HAP-1 (cell line): ENCODE data around the gene MYRIP.
A peak's percentile ranks its signal among the peaks of the same experiment; 100 is the strongest.

Experiments used
- DNase-seq, 2 experiments: peaks; one replicate each; pipeline ENCODE4 v3.0.0-alpha.2; 2016 to 2020; ENCODE audit warnings: low spot score in 2 of 2
- H3K27me3 ChIP-seq: fragments of 250-450 bp; sonication (Bioruptor Pico); 2 replicates; pipeline ENCODE4 v1.5.1; 2020; ENCODE audit warnings: low read depth, mild to moderate bottlenecking, moderate library complexity
- H3K36me3 ChIP-seq: fragments of 250-450 bp; sonication (Bioruptor Pico); replicated peaks from 2 replicates; pipeline ENCODE4 v1.5.1; 2020; ENCODE audit warnings: mild to moderate bottlenecking
- H3K4me1 ChIP-seq: fragments of 250-450 bp; sonication (Bioruptor Pico); 2 replicates; pipeline ENCODE4 v1.5.1; 2020; ENCODE audit warnings: mild to moderate bottlenecking
- H3K4me3 ChIP-seq: fragments of 250-450 bp; sonication (Bioruptor Pico); 2 replicates; pipeline ENCODE4 v1.5.1; 2020; ENCODE audit warnings: mild to moderate bottlenecking, moderate library complexity
- H3K9me3 ChIP-seq: fragments of 250-450 bp; sonication (Bioruptor Pico); 2 replicates; pipeline ENCODE4 v1.5.1; 2020; ENCODE audit warnings: mild to moderate bottlenecking, moderate library complexity
- in situ Hi-C: fragments of 300-500 bp; cut with MboI; formaldehyde crosslinking; loops from 3 replicates; pipeline ENCODE4 v1.14.3; 2020; ENCODE audit warnings: low sequenced_read_pairs, inconsistent platforms, mixed read lengths

MYRIP gene

DNA sequence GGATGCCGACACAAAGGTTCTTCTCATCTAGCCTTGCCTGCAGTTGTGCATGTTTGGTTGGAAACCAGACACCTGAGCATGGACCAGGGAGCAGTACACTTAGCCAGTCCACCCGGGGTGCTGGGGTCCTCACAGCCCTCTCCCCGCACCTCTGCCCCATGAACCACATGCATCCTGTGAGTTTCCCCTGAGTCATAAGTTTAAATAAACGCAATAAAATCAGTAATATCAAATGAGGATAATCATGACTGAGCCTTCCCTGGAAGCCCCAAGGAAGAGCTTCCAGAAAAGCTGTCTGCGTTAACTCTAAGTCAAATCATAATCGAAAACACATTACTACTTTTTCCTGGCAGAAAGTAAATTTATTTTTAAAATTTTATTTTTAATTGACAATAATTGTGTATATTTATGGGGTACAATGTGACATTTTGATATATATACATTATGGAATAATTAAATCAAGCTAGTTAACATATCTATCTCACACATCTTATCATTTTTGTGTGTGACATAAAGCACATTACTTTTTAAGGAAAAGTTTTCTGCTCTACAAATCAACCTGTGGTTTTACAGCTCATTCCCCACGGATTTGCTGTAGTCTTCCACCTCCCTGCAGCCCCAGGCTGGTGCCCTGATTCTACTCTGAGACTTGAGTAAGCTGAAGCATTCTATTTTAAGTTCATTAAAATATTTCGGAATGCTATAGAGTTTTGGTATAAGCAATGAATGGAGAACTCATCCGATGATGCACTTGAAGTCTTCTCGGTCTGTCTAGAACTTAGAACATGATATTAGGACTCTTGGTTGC lies 334.1 kb downstream of the MYRIP start:
- no peaks in the 10 kb centered on the region for H3K4me1 ChIP-seq
- in situ Hi-C loops = no loop called here
- H3K4me3 ChIP-seq = no peak overlapping the region
- no peaks in the 10 kb centered on the region for H3K9me3 ChIP-seq
- H3K27me3 ChIP-seq = no peaks in the 10 kb centered on the region
- no peaks in the 10 kb centered on the region for H3K36me3 ChIP-seq
- no peak for DNase-seq

DNA sequence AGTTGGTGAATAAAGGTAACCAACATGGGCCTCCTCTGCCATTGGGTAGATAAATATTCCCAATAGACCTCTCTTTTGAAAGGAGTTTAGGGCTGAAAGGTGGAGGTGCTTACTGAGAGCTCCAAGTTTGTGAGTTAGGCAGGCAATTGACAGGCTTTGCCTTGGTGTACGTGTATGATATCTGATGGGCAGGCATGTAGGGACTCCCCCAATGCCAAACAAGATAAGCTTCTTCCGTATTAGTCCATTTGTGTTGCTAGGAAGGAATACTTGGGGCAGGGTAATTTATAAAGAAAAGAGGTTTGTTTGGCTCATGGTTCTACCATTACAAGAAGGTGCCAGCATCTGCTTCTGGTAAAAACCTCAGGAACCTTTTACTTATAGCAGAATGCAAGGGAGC lies 339.4 kb downstream of the MYRIP start:
- no peak for DNase-seq
- Histone ChIP-seq H3K4me3 (no peak overlapping the region), H3K27me3 (no peaks in the 10 kb centered on the region), H3K9me3 (no peaks in the 10 kb centered on the region), H3K36me3 (no peaks in the 10 kb centered on the region), H3K4me1 (no peaks in the 10 kb centered on the region)
- in situ Hi-C loops = no loop called here

DNA sequence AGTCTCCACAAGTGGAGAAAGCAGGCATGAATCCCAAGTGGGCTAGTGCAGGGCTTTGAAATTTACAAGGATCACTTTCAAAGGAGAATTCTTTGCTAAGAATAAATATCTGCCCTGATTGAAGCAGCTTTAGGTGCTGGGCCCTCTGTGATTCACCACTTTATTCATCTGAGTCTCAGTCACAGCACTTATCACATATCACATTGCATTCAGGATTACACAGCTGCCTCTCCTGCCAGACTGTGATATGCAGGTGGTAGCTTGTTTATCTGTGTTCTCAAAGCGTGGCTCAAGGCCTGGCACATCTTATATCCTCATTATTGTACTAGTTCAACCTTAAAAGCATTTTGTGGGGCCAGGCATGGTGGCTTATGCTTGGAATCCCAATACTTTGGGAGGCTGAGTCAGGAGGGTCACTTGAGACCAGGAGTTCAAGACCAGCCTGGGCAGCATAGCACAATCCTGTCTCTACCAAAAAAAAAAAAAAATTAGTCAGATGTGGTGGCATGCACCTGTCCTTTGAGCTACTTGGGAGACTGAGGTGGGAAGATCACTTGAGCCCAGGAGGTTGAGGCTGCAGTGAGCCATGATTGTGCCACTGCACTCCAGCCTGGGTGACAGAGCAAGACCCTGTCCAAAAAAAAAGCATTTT lies 343.2 kb downstream of the MYRIP start:
- Histone ChIP-seq H3K36me3 (no peaks in the 10 kb centered on the region), H3K4me3 (no peak overlapping the region), H3K27me3 (no peaks in the 10 kb centered on the region), H3K4me1 (no peaks in the 10 kb centered on the region), H3K9me3 (no peaks in the 10 kb centered on the region)
- no peak for DNase-seq
- in situ Hi-C loops = no loop called here

DNA sequence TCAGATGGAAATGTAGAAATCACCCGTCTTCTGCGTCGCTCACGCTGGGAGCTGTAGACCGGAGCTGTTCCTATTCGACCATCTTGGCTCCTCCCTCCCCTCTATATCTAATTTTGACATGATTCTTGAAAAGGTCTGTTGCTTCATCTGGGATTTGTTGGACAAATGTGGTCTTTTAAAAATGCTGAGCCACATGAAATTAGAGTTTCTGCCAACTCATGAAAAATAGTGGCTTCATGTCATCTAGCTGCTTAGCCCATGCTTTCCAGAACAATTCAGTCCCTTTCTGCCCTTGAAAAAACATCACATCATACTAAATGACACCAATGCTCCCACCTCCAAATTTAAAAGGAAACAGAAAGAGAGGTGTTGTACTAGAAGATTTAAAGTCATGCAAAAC lies 351.5 kb downstream of the MYRIP start:
- DNase-seq = no peak
- Histone ChIP-seq H3K36me3 (no peaks in the 10 kb centered on the region), H3K4me1 (no peaks in the 10 kb centered on the region), H3K27me3 (no peaks in the 10 kb centered on the region), H3K4me3 (no peak overlapping the region), H3K9me3 (no peaks in the 10 kb centered on the region)
- in situ Hi-C loops = no loop called here

DNA sequence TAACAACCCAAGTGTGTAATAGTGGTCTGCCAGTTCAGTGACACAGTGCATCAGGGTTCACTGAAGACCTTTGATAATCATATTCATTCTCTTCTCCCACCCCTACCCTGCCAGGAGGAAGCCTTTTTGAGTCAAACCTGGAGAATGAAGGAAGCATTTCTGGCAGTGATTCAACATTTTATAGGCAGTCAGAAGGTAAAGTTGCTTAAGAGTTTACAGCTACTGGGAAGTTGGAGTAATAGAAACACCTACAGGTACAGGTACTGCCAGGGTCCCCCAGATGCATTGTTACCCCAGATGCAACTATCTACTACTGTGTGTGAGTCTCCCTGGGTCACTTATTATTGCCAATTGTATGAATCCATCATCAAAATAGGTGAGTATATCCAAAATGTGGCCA lies 353.2 kb downstream of the MYRIP start:
- Histone ChIP-seq H3K9me3 (no peaks in the 10 kb centered on the region), H3K36me3 (no peaks in the 10 kb centered on the region), H3K27me3 (no peaks in the 10 kb centered on the region), H3K4me3 (no peak overlapping the region), H3K4me1 (no peaks in the 10 kb centered on the region)
- in situ Hi-C loops = no loop called here
- DNase-seq = no peak

DNA sequence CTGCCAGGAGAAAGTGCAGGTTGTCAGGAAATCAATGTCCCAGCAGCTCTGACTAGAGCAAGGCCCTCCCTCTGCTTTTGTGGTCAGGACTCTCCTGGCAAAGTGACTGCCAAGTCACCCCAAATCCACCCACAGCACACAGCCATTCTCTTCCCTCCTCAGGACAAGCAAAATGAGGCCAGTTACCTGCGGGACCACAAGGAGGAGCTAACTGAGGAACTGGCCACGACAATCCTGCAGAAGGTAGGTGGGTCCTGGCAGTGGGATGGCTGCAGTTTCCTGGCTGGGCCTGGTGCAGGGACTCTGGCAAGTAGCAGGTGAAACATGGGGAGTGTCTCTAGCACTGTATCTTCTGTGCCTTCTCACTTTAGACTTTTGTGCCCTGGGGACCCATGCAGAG lies 357.6 kb downstream of the MYRIP start:
- in situ Hi-C loops = no loop called here
- Histone ChIP-seq H3K36me3 (no peaks in the 10 kb centered on the region), H3K4me3 (no peak overlapping the region), H3K27me3 (no peaks in the 10 kb centered on the region), H3K9me3 (no peaks in the 10 kb centered on the region), H3K4me1 (no peaks in the 10 kb centered on the region)
- no peak for DNase-seq

DNA sequence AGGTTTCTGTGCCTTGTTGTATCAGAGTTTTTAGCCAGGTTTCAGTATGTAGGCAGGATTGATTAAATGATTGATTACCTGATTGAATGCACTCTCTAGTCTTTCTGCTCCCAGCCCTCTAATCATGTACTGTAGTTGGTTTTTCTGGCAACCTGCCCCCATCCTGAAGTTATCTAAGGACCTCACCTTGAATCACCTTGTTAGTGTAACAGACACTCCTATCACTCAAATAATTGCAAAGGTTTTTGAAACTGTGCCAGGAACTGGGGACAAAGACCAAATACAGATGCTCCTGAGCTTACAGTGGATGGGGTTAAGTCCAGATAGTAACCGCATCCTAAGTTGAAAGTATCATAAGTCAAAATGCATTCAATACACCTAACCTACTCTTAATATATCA lies 358.5 kb downstream of the MYRIP start:
- Histone ChIP-seq H3K36me3 (no peaks in the 10 kb centered on the region), H3K4me1 (no peaks in the 10 kb centered on the region), H3K27me3 (no peaks in the 10 kb centered on the region), H3K4me3 (no peak overlapping the region), H3K9me3 (no peaks in the 10 kb centered on the region)
- in situ Hi-C loops = no loop called here
- no peak for DNase-seq

DNA sequence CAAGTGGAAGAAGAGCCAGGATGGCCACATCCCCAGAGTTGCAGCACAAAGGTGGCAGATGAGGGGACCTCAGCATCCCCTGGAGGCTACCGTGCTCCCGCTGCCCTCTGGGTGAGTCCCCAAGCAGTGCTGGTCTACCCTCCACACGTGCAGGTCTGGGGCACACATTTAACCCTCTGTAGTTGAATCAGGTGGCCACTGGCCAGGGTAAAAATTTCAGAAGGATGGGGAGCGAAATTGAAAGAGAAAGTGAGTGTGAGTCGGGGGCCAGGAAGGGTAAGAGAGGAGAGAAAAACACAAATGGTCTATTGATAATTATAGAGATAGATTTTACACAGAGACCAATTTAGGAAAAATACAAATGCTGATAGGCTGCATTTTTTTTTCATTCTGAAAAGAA lies 360.6 kb downstream of the MYRIP start:
- Histone ChIP-seq H3K36me3 (no peaks in the 10 kb centered on the region), H3K9me3 (no peaks in the 10 kb centered on the region), H3K4me3 (no peak overlapping the region), H3K27me3 (no peaks in the 10 kb centered on the region), H3K4me1 (no peaks in the 10 kb centered on the region)
- in situ Hi-C loops = loop anchor here (10.0 kb wide), 1 partner anchor 365 kb away; the partner anchor contains the start of gene MYRIP
- DNase-seq = no peak

DNA sequence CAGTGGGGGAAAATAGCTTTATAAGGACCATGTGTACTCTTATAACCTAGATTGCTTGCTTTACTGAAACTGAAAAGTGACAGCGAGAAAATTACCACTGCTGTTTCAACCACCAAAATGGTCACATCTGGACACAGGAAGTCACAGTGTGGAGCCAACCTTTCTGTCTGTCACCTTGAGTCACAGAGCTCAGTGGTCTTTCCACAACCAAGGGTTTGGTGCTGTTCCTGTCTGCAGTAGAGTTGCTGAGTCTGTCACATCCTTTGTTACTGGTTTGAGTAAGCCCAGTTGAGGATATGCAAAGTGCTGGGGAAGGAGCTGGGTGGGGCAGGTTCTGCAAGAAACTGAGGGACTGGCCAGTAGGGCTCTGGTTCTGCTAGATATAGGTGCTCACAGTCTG lies 361.0 kb downstream of the MYRIP start:
- Histone ChIP-seq H3K4me1 (no peaks in the 10 kb centered on the region), H3K27me3 (no peaks in the 10 kb centered on the region), H3K36me3 (no peaks in the 10 kb centered on the region), H3K4me3 (no peak overlapping the region), H3K9me3 (no peaks in the 10 kb centered on the region)
- DNase-seq = no peak
- in situ Hi-C loops = loop anchor here (10.0 kb wide), 1 partner anchor 366 kb away; the partner anchor contains the start of gene MYRIP

DNA sequence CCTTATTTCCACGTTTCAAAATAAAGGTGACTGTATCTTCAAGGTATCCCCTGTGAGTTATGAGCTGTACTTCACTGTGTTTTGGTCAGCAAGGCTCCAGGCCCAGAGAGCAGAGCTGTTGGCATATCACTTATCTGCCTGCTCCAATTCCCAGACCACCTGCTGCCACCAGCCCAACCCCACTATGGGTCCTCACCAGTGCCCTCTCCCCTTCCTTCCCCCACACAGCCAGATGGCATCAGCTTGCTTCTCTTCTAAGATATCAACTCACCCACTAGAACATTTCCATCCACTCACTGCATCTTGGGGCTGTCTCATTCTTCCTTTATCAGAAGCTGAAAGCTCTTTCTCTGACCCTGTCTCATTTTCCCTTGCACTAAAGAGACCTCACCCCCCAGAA lies 363.2 kb downstream of the MYRIP start:
- Histone ChIP-seq H3K9me3 (no peaks in the 10 kb centered on the region), H3K4me1 (no peaks in the 10 kb centered on the region), H3K36me3 (no peaks in the 10 kb centered on the region), H3K27me3 (no peaks in the 10 kb centered on the region), H3K4me3 (no peak overlapping the region)
- no peak for DNase-seq
- in situ Hi-C loops = loop anchor here (10.0 kb wide), 1 partner anchor 368 kb away; the partner anchor contains the start of gene MYRIP

DNA sequence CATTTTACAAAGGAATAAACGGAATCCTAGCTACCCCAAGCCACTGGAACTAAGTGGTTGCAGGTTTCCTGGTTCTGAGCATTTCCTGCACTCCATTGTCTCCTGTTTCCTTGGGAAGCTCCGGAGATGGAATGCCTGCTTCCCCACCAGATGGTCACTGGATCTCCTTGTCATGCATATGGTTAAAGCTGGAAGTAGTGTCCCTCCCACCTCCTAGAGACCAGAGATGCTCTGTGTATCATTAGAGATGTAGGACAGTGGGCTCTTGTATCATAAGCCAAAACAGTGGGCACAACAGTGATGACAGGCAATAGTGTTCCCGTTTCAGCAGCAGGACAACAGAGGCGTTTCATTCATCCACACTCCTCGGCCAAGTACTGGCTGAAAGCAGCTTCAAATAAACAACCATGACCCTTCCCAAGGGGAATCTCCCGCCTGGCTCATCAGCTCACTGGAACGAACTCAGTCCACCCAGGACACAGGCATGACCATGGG lies 363.9 kb downstream of the MYRIP start:
- Histone ChIP-seq H3K36me3 (no peaks in the 10 kb centered on the region), H3K4me3 (no peak overlapping the region), H3K9me3 (no peaks in the 10 kb centered on the region), H3K27me3 (no peaks in the 10 kb centered on the region), H3K4me1 (no peaks in the 10 kb centered on the region)
- in situ Hi-C loops = loop anchor here (10.0 kb wide), 1 partner anchor 368 kb away; the partner anchor contains the start of gene MYRIP
- no peak for DNase-seq

DNA sequence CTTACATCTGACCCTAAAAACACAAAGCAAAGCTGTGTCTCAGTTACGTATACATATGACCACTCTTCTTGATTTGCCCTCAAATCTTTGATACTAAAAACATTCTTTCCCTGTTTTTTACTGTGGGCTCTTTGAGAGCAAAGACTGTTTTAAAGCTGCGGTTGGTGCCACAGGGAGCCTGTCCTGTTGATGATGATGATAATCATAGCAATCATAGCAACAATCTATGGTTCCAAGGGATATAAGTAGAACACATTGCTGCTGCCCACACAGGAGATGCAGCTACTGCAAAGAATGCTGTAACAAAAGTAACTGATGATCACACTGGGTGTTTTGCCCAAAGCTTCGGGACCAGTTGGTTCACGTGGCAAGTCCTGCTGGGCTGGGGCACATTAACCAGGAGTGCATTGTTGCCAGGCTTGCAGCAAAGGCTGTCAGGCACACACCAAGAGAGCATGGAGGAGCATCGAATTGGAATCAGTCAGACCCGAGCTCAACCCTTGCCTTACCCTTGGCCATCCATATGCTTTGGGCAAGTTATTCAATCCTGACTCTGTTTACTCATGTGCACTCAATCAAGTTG lies 368.7 kb downstream of the MYRIP start:
- H3K4me1 ChIP-seq = no peaks in the 10 kb centered on the region
- no peak for DNase-seq
- no peaks in the 10 kb centered on the region for H3K27me3 ChIP-seq
- no peak overlapping the region for H3K4me3 ChIP-seq
- no peaks in the 10 kb centered on the region for H3K36me3 ChIP-seq
- H3K9me3 ChIP-seq = no peaks in the 10 kb centered on the region
- in situ Hi-C loops = loop anchor here (10.0 to 25.0 kb wide), 2 partner anchors 373 to 641 kb away; partner anchors contain the start of gene MYRIP

DNA sequence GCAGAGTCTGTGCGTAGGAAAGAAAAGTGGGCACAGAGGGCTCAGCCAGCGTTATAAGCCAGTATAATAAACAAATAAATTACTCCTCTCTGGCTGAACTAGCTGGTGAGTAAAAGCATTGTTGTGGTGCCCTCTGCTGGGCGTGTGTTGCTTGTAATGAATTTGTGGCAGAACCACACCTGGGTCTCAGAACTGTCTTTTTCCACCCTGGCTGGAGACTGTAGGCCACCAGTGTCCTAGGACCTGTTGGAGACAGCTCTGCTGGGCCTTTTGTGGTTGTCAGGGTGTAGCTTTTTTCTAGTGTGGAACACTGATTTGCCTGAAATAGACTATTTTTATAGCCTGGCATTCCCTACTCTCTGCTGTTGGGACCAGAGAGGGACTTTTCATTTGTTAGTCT lies 369.6 kb downstream of the MYRIP start:
- Histone ChIP-seq H3K4me3 (no peak overlapping the region), H3K27me3 (no peaks in the 10 kb centered on the region), H3K4me1 (peaks cover 9% of the 10 kb centered on the region), H3K36me3 (no peaks in the 10 kb centered on the region), H3K9me3 (no peaks in the 10 kb centered on the region)
- peak; percentile 61 to 88 for DNase-seq
- in situ Hi-C loops = loop anchor here (10.0 to 25.0 kb wide), 2 partner anchors 374 to 642 kb away; partner anchors contain the start of gene MYRIP

DNA sequence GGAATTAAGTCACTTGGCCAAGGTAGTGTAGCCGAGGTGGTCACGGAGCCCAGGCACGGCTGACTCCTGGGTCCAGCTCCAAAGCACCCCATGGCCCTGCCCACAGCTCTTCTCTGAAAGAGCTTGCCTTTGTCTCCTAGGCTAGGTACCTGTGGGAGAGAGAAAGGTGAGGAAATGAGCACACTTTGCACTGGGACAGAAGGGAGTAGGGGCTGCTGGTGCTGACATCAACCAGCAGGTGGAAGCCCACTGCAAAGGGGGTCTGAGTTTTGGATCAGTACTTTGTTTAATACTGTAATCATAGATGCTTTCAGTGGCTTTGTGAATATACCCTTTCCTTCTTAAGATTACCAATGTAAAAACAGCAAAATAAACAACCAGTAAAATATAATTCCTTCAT lies 371.8 kb downstream of the MYRIP start:
- Histone ChIP-seq H3K4me1 (peaks cover 12% of the 10 kb centered on the region), H3K9me3 (no peaks in the 10 kb centered on the region), H3K4me3 (no peak overlapping the region), H3K27me3 (no peaks in the 10 kb centered on the region), H3K36me3 (no peaks in the 10 kb centered on the region)
- in situ Hi-C loops = loop anchor here (25.0 kb wide), 1 partner anchor 644 kb away; no protein-coding TSS in a partner anchor
- no peak for DNase-seq
